HEK293T (cell line): ENCODE data around the gene MICALL2.

Source experiments
- CTCF ChIA-PET: fragments of 350-600 bp; formaldehyde crosslinking; extraction: SDS; loops from one replicate; lab custom pipeline; 2021; ENCODE audit warnings: antibody characterized with exemption, inconsistent platforms; lab: Yijun Ruan, JAX
- POLR2A ChIA-PET: fragments of 350-600 bp; formaldehyde crosslinking; extraction: SDS; loops from one replicate; lab custom pipeline; 2020; ENCODE audit warnings: antibody characterized with exemption, inconsistent platforms; lab: Yijun Ruan, JAX
- DNase-seq: peaks from one replicate; pipeline ENCODE4 v3.0.0; 2012; ENCODE audit warnings: mixed read lengths; ENCODE audit errors: extremely low spot score
- ARNT ChIP-seq: fragments of 450-650 bp; IDR thresholded peaks from 2 replicates; pipeline ENCODE4 v1.6.1; 2017; ENCODE audit warnings: mild to moderate bottlenecking
- BHLHE40 ChIP-seq: fragments of 450-650 bp; IDR thresholded peaks from 2 replicates; pipeline ENCODE4 v1.6.1; 2016; ENCODE audit warnings: mild to moderate bottlenecking, moderate library complexity, borderline replicate concordance
- CTBP1 ChIP-seq: fragments of 450-650 bp; IDR thresholded peaks from 2 replicates; pipeline ENCODE4 v1.6.1; 2016; ENCODE audit warnings: borderline replicate concordance
- ELF4 ChIP-seq: fragments of 450-650 bp; IDR thresholded peaks from 2 replicates; pipeline ENCODE4 v1.6.1; 2017; ENCODE audit warnings: antibody characterized with exemption
- FOXA1 ChIP-seq: fragments of 450-650 bp; IDR thresholded peaks from 2 replicates; pipeline ENCODE4 v1.6.1; 2016; ENCODE audit warnings: mild to moderate bottlenecking
- FOXK2 ChIP-seq: fragments of 450-650 bp; IDR thresholded peaks from 2 replicates; pipeline ENCODE4 v1.6.1; 2016; ENCODE audit warnings: mild to moderate bottlenecking
- FOXM1 ChIP-seq: fragments of 450-650 bp; IDR thresholded peaks from 2 replicates; pipeline ENCODE4 v1.6.1; 2017; ENCODE audit warnings: mild to moderate bottlenecking, borderline replicate concordance
- HDGF ChIP-seq: fragments of 450-650 bp; IDR thresholded peaks from 2 replicates; pipeline ENCODE4 v1.6.1; 2017; ENCODE audit warnings: antibody characterized with exemption, borderline replicate concordance
- L3MBTL2 ChIP-seq: fragments of 450-650 bp; conservative IDR thresholded peaks from 2 replicates; pipeline ENCODE4 v1.6.1; 2016; ENCODE audit warnings: mild to moderate bottlenecking
- LEF1 ChIP-seq: fragments of 450-650 bp; IDR thresholded peaks from 2 replicates; pipeline ENCODE4 v1.6.1; 2017; ENCODE audit warnings: mild to moderate bottlenecking, borderline replicate concordance
- NFRKB ChIP-seq: fragments of 450-650 bp; IDR thresholded peaks from 2 replicates; pipeline ENCODE4 v1.6.1; 2016; ENCODE audit warnings: mild to moderate bottlenecking, moderate library complexity
- PKNOX1 ChIP-seq: fragments of 450-650 bp; IDR thresholded peaks from 2 replicates; pipeline ENCODE4 v1.6.1; 2016
- SP1 ChIP-seq: fragments of 450-650 bp; IDR thresholded peaks from 2 replicates; pipeline ENCODE4 v1.6.1; 2017
- SUZ12 ChIP-seq: fragments of 450-650 bp; IDR thresholded peaks from 2 replicates; pipeline ENCODE4 v1.6.1; 2016; ENCODE audit warnings: mild to moderate bottlenecking
- TARDBP ChIP-seq: fragments of 450-650 bp; IDR thresholded peaks from 2 replicates; pipeline ENCODE4 v1.6.1; 2016
- ZNF384 ChIP-seq: fragments of 450-650 bp; IDR thresholded peaks from 2 replicates; pipeline ENCODE4 v1.6.1; 2016

Gene MICALL2

GRCh38 chr7:1498370-1499305, 39.4 kb upstream of the MICALL2 start:
- TF ChIP-seq TARDBP (no peak), SP1 (no peak), L3MBTL2 (no peak)
- CTCF ChIA-PET, result no interaction called here
- POLR2A ChIA-PET, result no interaction called here

GRCh38 chr7:1497293-1497927, 38.1 kb upstream of the MICALL2 start:
- ChIA-PET CTCF (no interaction called here), POLR2A (no interaction called here)
- TF ChIP-seq ARNT (no peak), ZNF384 (no peak), PKNOX1 (no peak)
- no peak for DNase-seq

More at GRCh38 chr7:1498370-1499305, 39.4 kb upstream of the MICALL2 start:
- DNase-seq, result no peak

- POLR2A ChIA-PET, result no interaction called here
- TF ChIP-seq CTBP1 (no peak), FOXM1 (no peak), NFRKB (no peak), SUZ12 (no peak), ZNF384 (no peak), L3MBTL2 (no peak), FOXA1 (no peak)
- DNase-seq, result no peak
- CTCF ChIA-PET, result no interaction called here
Observed at GRCh38 chr7:1496531-1497292, 37.4 kb upstream of the MICALL2 start.

DNA sequence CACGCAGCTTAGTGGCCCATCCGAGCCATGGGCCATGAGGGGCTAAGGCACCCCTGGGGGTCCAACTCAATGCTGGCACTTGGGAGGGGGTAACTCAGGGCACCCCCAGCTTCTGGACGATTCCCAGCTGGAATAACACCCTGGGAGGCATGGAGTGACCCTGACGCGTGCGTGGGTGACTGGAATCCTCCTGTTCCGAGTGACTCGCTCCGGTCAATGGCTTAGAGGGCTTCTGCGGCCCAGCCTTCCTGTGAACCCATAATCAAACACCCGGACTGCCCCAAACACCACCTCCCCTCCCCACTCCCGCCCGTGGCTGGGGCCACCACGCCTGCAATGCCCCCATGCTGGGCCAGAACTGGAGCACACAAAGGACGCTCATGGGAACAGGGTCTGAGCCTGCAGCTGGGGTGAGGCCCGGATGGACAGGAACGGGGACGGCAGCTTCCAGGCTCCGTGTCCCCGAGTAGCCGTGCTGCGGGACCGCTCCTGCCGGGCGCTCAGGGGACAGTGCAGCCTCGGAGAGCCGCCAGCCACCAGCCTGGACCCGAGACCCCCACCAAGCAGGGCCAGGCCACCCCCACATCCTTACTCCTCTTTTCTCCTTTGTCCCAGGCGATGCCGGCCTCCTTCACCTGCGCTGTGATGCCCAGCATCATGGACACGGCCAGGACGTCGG, 36.4 kb upstream of the MICALL2 start:
- no peak for DNase-seq
- TF ChIP-seq NFRKB (no peak), TARDBP (no peak), FOXK2 (no peak), BHLHE40 (no peak), HDGF (no peak), SP1 (no peak), L3MBTL2 (no peak), SUZ12 (no peak), FOXA1 (no peak), LEF1 (no peak), FOXM1 (no peak), PKNOX1 (no peak)
- POLR2A ChIA-PET, result no interaction called here
- CTCF ChIA-PET, result no interaction called here

GRCh38 chr7:1494866-1495563, 35.7 kb upstream of the MICALL2 start:
- ChIA-PET POLR2A (no interaction called here), CTCF (no interaction called here)
- TF ChIP-seq SP1, result no peak
- no peak for TF ChIP-seq ELF4
- TF ChIP-seq TARDBP, result no peak
- no peak for TF ChIP-seq FOXK2
- TF ChIP-seq CTBP1, result no peak
- TF ChIP-seq NFRKB, result no peak
- TF ChIP-seq BHLHE40, result no peak
- no peak for TF ChIP-seq PKNOX1
- no peak for TF ChIP-seq ZNF384
- no peak for TF ChIP-seq HDGF
- TF ChIP-seq LEF1, result no peak
- DNase-seq, result no peak

GRCh38 chr7:1494447-1494846, 35.2 kb upstream of the MICALL2 start:
- DNase-seq, result no peak
- TF ChIP-seq TARDBP (no peak), L3MBTL2 (no peak), ZNF384 (no peak), LEF1 (no peak), FOXK2 (no peak), FOXA1 (no peak), SUZ12 (no peak), NFRKB (no peak), FOXM1 (no peak), BHLHE40 (no peak)
- CTCF ChIA-PET, result no interaction called here

More at GRCh38 chr7:1494447-1494846, 35.2 kb upstream of the MICALL2 start:
- POLR2A ChIA-PET, result no interaction called here
